Coronary artery (tissue), 2 donors: ENCODE measurements around the gene LACTB.
"Not testable (repeated sequence)": the region's sequence is repeated elsewhere in the genome, so short reads cannot be mapped to it uniquely, and the experiment has no call there.

Source experiments
- DNase-seq: peaks from one replicate; pipeline ENCODE4 v3.0.0-alpha.2; 2017; ENCODE audit warnings: low spot score
- H3K27ac ChIP-seq, 2 donors: fragments of 200-600 bp; sonication (generic); one replicate each; pipeline ENCODE4 v1.5.1; 2016 to 2019
- H3K4me3 ChIP-seq: fragments of 200-600 bp; sonication (generic); 2 replicates; pipeline ENCODE4 v1.5.1; 2016; ENCODE audit warnings: mild to moderate bottlenecking, moderate library complexity
- TF ChIP-seq, protein P1 (sequence below): fragments of 200-600 bp; sonication (generic); IDR thresholded peaks from one replicate; pipeline ENCODE4 v1.5.1; 2019; ENCODE audit warnings: antibody characterized with exemption

The LACTB gene

GRCh38 chr15:63096178-63096577 is 25.5 kb upstream of the LACTB start:
- Histone ChIP-seq H3K4me3 (no peak overlapping the region), H3K27ac (no peak overlapping the region)
- no peak for DNase-seq
- TF ChIP-seq, protein P1, sequence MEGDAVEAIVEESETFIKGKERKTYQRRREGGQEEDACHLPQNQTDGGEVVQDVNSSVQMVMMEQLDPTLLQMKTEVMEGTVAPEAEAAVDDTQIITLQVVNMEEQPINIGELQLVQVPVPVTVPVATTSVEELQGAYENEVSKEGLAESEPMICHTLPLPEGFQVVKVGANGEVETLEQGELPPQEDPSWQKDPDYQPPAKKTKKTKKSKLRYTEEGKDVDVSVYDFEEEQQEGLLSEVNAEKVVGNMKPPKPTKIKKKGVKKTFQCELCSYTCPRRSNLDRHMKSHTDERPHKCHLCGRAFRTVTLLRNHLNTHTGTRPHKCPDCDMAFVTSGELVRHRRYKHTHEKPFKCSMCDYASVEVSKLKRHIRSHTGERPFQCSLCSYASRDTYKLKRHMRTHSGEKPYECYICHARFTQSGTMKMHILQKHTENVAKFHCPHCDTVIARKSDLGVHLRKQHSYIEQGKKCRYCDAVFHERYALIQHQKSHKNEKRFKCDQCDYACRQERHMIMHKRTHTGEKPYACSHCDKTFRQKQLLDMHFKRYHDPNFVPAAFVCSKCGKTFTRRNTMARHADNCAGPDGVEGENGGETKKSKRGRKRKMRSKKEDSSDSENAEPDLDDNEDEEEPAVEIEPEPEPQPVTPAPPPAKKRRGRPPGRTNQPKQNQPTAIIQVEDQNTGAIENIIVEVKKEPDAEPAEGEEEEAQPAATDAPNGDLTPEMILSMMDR: no peak

- not testable (repeated sequence) for H3K27ac ChIP-seq, H3K4me3 ChIP-seq, DNase-seq
Observed at GRCh38 chr15:63098901-63099300, 22.8 kb upstream of the LACTB start.

DNA sequence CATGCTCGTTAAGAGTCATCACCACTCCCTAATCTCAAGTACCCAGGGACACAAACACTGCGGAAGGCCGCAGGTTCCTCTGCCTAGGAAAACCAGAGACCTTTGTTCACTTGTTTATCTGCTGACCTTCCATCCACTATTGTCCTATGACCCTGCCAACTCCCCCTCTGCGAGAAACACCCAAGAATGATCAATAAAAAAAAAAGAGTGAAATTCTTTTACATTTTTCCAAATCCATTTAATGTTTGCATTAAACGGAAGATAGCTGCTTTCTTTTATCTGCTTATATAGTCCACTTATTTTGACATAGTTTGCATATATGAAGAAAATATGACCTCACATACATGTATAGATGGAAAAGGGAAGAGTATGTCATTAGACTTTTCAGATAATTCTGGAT is 22.1 kb upstream of the LACTB start:
- H3K4me3 ChIP-seq, DNase-seq, H3K27ac ChIP-seq: not testable (repeated sequence)

GRCh38 chr15:63103416-63103815 is 18.2 kb upstream of the LACTB start:
- no peak for DNase-seq
- Histone ChIP-seq H3K4me3 (no peak overlapping the region), H3K27ac (no peak overlapping the region)
- TF ChIP-seq, protein P1: no peak

DNA sequence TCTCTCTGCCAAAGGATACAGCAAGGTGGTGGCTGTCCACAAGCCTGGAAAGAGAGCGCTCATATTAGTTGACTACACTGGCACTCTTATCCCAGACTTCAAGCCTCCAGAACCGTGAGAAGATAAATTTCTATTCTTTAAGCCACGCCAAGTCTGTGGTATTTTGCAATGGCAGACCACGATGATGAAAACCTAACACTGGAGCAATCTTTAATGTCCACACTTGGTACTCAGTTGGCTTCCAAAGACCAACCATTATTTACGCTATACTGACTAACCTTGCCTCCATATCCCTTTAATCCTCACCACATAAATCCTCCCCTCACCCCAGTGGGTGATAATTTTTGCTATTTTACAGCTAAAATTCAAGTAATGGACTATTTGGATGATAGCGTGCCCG is 16.9 kb upstream of the LACTB start:
- no peak for DNase-seq
- no peak overlapping the region for H3K27ac ChIP-seq
- no peak overlapping the region for H3K4me3 ChIP-seq
- TF ChIP-seq, protein P1: no peak

DNA sequence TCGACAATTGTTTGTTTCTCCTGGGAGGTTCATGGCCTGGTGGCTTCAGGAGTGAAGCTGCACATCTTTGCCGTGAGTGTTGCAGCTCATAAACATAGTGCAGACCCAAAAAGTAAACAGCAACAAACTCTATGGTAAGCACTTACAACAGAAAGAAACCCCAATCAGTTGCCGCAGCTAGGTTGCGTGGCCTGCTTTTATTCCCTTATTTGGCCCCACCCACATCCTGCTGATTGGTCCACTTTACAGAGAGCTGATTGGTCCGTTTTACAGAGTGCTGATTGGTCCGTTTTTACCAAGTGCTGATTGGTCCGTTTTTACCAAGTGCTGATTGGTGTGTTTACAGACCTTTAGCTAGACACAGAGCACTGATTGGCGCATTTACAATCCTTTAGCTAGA is 16.3 kb upstream of the LACTB start:
- not testable (repeated sequence) for DNase-seq, H3K4me3 ChIP-seq, H3K27ac ChIP-seq

DNA sequence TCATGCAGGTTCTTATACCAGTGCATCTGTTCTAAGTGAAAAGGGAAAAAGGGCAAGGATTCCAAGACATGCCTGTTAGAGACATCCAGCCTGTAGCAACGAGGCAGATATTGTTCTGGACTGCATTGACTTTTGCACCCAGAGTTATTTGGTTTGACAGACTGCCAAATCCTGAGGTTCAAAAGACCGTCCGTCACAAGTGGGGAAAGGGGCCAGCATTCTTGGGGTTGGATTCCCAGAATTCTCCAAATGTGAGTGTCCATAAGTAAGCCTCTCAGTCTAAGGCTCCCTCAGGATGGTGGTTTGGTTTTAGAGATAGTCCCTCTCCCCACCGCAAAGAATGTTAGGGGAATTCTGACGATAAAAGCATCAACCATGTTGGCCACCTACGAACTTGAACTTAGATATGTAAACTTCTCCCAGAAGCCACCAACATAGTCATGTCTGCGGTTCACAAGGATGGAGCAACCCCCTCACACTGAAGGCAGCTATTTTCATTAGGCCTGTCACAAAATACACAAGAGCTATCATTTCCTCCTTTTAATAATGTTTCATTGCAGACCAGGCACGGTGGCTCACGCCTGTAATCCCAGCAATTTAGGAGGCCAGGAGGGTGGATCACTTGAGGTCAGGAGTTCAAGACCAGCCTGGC is 13.6 kb upstream of the LACTB start:
- no peak for DNase-seq
- Histone ChIP-seq H3K4me3 (peak overlapping the region; percentile 13), H3K27ac (peak overlapping the region in 1 of 2 donors; percentile 54)
- TF ChIP-seq, protein P1: no peak

DNA sequence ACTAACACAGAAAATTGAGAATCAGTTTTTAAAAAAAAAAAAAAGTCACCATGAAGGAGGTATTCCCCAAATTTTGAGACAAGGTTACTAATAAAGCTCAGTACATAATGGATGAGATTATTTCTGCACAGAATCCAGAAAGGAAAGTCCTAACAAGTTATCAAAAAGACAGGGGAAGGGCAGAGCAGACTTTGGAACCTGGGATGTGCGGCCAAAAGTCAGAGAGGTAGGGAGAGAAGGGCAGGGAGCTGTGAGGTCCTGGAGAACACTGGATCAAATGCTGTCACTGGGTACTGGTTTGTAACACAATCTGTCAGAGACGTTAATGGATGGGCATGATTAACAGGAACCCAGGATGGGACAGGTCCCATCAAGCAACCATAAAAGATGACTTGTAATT is 12.2 kb upstream of the LACTB start:
- TF ChIP-seq, protein P1: no peak
- Histone ChIP-seq H3K4me3 (no peak overlapping the region), H3K27ac (no peak overlapping the region)
- DNase-seq: no peak

DNA sequence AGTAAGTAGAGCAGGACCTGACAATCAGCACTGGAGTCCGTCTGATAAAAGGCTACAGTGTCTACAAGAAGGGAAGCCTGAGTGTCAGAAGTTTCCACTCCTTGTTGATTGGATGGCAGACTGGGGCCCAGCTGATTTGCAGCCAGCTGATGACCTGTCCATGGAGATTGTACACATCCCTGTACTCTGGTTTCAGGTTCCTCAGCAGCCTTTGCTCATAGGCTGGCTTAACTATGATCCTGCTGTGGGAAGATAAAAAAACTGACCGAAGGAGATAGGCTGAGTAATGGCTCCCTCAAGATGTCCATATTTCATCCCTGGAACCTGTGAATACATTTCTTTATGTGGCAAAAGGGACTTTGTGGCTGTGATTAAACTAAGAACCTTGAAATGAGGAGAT is 11.7 kb upstream of the LACTB start:
- Histone ChIP-seq H3K4me3 (no peak overlapping the region), H3K27ac (no peak overlapping the region)
- DNase-seq: no peak
- TF ChIP-seq, protein P1: no peak
